GM18526 (cell line): Measurements from ENCODE around the gene SDK2.

Experiments
- POLR2A ChIP-seq: IDR thresholded peaks from 3 replicates; pipeline ENCODE4 v1.6.1; 2011; ENCODE audit not compliant: insufficient read length; ENCODE audit errors: extremely low read depth

SDK2 gene

DNA sequence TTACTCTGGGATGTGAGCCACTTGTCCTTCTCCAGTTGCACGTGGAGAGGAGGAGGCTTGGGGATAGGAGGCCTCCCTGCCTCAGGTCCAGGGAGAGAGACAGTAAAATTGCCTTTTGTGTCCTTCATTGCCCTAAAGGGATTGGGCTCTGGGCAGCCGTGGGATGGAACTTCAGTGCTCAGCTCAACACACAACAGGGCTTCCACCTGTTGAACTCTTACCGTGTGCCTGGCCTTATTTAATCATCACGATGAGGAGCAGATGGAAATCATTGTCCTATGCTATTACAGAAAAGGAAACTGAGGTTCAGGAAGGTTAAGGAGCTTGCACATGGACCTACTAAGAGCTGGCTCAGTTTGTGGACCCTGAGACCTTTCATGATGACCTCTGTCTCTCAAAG, 240.0 kb downstream of the SDK2 start:
- no peak for TF ChIP-seq POLR2A

DNA sequence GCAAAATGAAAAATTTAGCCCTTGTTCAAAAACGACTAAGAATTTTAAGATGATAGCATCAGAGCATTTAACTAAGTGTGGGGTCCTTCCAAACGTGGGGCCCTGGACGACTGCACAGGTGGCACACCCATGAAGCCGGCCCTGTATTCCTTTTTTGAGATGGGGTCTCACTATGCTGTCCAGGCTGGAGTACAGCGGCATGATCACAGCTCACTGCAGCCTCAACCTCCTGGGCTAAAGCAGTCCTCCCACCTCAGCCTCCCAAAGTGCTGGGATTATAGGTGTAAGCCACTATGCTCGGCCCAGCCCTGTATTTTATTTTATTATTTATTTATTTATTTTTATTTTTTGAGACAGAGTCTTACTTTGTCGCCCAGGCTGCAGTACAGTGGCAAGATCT, 241.8 kb downstream of the SDK2 start:
- no peak for TF ChIP-seq POLR2A

DNA sequence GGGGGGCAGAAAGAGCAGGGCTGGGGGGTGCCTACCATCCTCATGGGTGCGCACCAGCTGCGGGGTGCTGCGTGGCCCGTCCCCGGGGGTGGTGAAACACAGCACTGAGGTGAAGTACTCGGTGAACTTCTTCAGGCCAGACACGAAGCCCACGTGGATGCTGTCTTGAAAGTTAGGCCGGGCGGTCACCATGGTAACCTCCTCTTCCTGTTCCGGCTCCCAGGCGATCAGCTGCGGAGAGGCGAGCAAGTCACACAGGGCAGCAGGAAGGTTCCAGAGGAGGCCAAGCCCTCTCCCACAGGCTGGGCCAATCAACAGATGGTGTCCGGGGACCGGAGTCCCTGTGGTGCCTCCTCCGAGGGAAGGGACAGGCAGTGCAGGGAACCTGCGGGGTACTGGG, 242.3 kb downstream of the SDK2 start:
- no peak for TF ChIP-seq POLR2A

DNA sequence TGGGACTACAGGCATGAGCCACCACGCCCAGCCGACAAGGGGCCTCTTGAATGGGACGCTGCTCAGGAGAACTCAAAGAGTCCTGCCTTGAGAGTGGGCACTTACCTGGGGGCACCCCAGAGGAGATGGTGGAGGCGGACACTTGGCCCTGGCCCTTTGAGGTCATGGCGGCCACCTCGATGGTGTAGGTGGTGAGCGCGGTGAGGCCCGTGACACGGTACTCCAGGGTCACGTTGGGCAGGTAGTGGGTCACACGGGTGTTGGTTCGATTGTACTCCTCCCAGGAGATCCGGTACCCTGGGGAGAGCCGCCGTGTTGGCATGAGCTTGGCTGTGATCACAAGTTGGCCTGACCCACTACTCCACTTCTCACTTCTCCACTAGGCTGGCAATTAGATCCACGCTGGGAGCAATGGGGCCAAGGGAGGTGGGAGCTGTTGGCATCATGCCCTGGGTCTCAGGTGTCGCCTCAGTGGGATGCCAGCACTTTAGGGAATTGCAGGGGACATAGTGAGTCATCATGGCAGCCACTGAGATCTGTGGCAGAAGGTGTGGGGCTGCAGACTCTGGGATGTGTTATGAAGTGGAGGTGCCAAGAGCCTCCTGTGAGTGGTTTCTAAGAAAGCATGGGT, 243.2 kb downstream of the SDK2 start:
- no peak for TF ChIP-seq POLR2A

DNA sequence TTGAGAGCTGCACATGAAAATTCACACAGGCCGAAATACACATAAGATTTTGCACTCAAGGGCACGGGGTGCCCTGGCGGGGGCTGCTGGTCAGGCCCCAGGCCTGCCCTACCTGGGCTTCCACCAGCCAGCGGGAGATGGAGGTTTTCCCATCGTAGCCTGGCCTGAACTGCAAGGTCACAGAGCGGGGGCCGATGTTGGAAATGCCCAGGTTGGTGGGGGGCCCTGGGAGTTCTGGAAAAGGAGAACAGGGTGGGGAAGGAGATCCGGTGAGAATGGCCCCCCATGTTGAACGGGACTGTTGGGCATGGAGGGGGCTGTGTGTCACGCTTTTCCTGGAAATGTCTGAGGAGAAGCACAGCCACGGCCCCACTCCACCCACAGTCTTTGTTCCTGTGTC, 245.2 kb downstream of the SDK2 start:
- no peak for TF ChIP-seq POLR2A

DNA sequence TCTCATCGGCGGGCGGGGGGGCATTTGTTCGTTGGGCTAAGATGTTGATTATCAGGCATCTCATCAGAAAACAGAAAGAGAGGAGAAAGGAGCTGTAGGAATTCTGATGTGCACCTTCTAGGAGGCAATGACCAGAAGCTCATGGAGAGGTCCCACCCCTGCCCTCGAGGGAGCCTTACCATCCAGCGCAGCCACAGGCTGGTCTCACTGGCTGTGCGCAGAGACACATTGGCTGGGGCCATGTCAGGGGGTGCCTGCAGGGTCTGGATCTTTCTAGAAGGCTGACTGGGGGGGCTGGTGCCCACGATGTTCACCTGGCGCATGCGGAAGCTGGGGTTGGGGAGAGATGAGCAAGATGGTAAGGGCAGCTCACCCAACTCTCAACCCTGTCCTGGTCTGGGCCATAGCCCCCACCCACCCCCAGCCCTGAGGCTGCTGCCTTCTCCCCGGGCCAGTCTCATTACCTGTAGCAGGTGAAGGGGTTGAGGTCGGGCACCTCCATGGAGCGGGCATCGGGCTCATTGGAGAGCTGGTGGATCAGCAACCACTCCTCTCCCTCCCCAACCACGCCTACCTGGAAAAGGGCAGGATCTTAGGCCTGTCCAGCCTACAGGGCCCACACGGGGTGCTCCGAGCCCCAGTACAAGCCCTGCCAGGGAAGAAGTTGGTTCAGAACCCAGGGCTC, 246.2 kb downstream of the SDK2 start:
- TF ChIP-seq POLR2A, result no peak

DNA sequence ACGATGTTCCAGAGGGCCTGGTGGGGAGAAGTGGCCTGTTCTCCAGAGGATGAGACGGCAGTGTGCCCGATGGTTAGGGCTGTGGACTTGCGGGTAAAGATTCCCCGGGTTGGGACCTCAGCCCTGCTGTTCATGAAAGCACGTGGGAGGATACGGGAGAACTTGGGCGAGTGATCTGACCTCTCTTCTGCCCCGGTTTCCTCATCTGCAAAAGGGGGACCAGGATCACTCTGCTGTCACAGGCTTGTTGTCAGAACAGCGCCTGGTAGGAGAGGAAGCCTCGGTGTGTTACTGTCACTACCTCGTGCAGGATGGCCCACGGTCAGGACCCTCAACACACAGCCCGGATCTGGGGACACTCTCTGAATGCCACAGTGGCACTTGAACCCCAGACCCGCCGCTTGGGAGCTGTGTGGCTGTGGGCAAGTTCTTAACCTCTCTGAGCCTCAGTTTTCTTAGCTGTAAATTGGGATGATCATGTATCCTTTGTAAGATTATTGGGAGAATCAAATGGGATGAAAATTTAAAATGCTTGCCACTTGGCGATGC, 246.9 kb downstream of the SDK2 start:
- TF ChIP-seq POLR2A, result no peak

DNA sequence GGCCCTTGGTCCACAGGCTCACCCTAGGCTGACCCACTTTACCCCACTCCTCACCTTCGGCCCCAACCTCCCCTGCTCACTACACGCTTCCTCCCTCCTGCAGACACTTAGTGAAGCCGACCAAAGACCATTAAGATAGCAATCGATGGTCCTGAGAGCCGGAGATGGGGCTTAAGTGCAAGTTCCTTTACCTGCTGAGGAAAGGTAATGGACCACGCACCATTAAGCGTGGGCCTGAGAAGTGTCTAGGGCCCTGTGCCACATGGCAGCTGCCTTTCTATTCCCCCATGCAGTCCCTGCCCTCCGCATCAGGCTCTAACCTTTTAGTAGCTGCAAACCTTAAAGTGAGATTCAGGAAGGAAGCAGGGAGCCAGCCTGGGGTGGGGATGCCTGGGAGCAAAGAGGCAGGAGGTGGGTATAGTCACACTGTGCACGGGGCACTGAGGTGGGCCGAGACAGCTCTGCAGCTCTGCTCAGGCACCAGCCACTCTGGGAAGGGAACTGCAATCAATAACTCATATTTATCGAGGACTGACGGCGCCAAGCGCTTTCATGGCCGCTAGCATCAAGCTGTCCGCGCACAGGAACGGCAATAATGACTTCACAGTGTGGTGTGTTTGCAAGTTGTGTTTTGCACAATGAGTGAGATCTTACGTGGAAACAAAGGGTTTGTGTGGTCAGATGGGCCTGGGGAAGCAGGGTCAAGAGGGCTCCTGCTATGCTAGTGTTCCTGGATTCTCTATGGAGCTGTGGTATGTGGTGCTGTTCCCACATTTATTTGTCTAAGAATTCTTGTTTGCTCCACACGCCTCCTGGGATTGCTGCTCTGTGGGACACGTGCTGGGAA, 247.6 kb downstream of the SDK2 start:
- TF ChIP-seq POLR2A, result no peak

DNA sequence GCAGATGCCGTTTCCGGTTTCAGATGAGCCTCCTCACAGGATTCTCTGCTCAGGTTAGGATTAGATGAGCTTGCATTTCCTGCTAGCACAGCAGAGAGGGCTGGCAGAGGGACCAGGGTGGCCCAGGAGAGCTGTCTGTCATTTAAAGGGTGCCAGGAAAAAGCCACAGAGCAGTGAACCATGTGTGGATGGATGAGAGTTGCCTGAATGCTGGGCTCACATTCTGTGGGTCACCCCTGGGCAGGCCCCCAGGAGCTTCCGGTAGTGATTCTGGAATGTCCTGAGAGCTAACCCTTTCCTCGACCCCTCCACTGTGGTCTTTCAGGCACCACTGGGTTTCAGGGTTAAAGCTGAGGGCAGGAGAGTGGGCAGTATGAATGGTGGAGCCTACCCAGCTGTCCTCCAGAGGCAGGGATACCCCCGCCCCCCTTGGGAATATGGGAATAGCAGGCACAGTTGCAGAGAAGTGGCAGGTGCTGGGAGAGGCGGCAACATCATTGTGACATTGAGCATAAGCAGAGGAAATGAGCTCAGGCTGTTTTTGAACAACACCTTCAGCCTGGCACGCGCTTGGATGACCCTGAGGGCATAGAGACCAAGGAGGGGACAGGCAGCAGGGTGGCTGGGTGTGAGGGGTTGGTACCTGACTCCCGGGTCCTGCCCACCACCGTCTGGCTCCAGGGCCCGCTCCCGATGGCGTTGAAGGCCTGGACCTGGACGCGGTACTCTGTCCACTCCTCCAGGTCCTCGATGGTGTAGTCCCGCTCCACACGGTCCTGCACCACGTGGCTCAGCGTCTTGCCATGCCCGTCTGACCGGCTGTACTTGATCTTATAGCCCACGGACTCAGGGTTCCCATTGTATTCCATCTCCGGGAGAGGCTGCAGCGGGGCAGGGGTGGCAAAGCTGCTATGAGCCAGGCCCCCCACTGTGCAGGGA, 249.5 kb downstream of the SDK2 start:
- TF ChIP-seq POLR2A, result no peak

DNA sequence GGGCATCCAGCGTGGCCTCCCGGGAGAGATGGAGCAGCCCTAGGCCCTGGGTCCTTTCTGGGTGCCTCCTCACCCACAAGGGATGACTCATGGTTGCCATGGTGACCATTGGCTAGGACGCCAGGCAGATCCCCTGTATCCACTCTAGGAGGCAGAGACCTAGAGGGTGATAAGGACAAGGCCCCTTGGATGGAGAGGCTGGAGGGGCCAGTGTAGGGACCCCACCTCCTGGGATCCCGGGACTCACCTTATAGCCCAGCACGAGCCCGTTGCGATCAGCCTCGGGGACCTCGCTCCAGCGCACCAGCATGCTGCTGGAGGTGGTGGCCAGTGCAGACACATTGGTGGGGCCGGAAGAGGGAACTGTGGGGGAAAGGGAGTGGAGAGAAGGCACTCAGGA, 250.3 kb downstream of the SDK2 start:
- TF ChIP-seq POLR2A, result no peak

DNA sequence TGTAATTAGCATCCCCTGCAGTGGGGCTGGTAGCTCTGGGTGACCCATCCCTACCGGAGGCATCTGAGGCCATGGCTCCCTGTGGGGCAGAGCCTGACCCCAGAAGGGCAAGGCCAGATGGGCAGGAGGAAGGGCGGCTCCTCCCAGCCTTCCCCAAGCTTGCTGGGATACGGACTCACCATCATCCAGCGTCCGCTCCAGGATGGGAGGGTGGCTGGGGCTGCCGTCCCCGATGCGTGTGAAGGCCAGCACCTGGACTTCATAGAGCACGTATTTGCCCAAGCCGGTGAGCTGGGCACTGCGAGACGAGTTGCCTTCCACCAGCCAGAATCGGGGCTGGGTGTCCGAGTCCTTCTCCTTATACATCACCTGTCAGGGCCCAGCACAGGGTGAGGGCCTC, 250.9 kb downstream of the SDK2 start:
- TF ChIP-seq POLR2A, result no peak

DNA sequence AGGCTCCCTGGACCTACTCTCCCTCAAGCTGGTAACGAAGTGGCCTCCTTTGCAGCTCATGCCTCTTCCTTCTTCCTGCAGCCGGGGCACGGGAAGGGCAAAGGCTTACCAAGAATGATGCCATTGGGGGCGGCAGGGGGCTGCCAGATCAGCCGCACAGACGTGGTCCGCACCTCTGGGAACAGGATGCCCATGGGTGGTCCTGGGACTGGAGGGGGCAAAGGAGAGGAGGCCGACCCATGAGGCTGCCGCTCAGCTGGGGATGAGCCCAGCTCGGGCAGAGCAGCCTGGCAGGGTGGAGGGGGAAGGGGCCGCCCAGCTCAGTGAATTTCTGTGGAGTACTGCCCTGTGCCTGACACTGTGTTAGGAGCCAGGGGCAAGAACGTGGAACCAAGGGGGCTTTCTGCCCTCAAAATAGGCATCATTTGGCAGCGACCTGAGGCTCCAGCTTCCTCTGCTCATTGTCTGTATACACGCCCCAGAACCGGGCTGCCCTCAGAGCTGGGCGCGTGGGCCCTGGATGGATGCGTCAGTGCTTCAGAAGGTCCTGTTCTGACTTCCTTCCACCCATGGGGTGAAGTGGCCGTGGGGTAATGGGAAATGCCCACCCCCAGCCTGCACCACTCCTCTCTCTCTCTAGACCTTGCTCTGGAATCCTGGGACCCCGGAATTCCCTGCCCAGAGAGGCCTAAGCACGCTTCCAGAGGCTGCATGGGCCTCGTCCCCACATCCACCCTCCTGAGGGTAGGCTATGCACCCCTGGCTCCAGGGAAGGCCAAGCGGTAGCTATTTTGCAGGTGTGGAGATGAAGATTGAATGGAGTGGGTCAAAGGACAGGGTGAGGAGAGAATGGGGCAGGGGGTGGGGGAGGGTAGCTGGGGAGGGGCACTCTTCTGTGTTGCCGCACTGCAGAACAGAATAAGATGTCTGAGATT, 252.6 kb downstream of the SDK2 start:
- TF ChIP-seq POLR2A, result no peak

DNA sequence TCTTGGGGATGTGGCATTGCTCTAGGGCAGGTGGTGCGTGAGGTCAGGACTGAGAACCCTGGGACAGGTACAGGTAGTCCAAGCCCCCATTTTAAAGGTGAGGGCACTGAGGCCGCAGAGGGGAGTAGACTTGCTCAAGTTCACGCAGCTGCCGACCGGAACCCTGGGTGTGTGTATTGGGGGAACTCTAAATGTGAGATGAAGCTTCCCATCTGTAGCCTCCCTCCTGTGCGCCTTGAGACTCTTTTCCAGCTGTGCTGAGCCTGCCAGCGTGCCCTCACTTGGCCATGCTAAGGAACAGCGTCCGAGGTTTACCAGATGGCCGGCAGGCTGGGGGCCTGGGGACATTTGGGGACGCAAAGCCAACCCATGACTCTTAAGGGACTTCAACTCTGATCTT, 253.4 kb downstream of the SDK2 start:
- TF ChIP-seq POLR2A, result no peak

DNA sequence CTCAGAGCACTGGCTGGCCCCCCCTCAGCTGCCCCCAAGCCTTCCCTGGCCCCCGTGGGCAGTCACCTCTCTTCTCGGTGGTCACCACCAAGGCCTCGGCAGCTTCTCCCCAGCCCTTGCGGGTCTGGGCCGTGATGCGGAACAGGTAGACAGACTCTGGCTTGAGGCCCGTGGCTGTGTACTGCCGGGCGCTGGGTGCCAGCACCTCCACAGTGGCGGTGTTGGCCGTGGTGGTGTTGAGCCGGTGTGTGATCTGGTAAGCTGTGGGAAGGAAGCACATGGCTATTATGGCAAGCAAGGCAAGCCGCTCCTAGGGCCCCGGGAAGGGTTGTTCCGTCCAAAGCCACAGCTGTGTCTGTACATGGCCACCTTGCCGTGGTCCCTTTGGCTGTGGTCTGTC, 254.0 kb downstream of the SDK2 start:
- TF ChIP-seq POLR2A, result no peak
